BLaER1 (cell line): ENCODE measurements around the gene GPR171.
"Not testable (repeated sequence)": the region's sequence is repeated elsewhere in the genome, so short reads cannot be mapped to it uniquely, and the experiment has no call there.

ENCODE experiments used
- H3K27ac ChIP-seq: shearing (Covaris generic); formaldehyde crosslinking; 2 replicates; pipeline ENCODE4 v1.8.1; 2022
- H3K27me3 ChIP-seq: shearing (Covaris generic); formaldehyde crosslinking; 2 replicates; pipeline ENCODE4 v1.8.1; 2022
- H3K36me3 ChIP-seq: shearing (Covaris generic); formaldehyde crosslinking; 2 replicates; pipeline ENCODE4 v1.8.1; 2022
- H3K4me1 ChIP-seq: shearing (Covaris generic); formaldehyde crosslinking; 2 replicates; pipeline ENCODE4 v1.8.1; 2022
- H3K4me2 ChIP-seq: shearing (Covaris generic); formaldehyde crosslinking; 2 replicates; pipeline ENCODE4 v1.8.1; 2022
- H3K4me3 ChIP-seq: shearing (Covaris generic); formaldehyde crosslinking; 2 replicates; pipeline ENCODE4 v1.8.1; 2022
- H3K9ac ChIP-seq: shearing (Covaris generic); formaldehyde crosslinking; 2 replicates; pipeline ENCODE4 v1.8.1; 2022
- H3K9me3 ChIP-seq: shearing (Covaris generic); formaldehyde crosslinking; 2 replicates; pipeline ENCODE4 v1.8.1; 2022
- H4K20me1 ChIP-seq: shearing (Covaris generic); formaldehyde crosslinking; 2 replicates; pipeline ENCODE4 v1.8.1; 2022
- Cebpa-rat ChIP-seq: shearing (Covaris generic); IDR thresholded peaks from 2 replicates; pipeline ENCODE4 v1.8.1; 2022

Gene GPR171, protein sequence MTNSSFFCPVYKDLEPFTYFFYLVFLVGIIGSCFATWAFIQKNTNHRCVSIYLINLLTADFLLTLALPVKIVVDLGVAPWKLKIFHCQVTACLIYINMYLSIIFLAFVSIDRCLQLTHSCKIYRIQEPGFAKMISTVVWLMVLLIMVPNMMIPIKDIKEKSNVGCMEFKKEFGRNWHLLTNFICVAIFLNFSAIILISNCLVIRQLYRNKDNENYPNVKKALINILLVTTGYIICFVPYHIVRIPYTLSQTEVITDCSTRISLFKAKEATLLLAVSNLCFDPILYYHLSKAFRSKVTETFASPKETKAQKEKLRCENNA

DNA sequence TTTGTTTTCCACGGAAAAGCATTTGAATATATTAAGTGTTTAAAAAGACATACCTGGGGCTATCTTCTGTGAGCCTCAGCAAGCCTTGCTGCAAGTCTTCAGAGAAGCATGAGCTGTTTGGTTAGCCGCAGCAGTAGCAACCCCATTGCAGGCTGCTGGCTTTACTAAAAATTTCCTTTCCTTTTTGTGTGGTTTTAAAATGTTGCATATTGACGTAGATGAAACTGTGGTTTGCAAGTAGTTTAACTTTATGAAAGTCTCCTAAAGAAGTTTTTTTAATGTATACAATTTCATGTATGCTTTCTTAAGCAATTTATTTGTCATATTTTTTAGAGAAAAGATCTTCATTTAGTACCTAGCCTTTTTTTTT, at the start of gene GPR171:
GPR171 (minus strand) TSS at position 166 of the 370 bp plus-strand sequence. CDS start 3,830 bp downstream, outside the sequence.
- no peak for TF ChIP-seq Cebpa-rat
- H3K4me1 ChIP-seq = peaks cover 10% of the 10 kb centered on the region
- H3K9me3 ChIP-seq = no peaks in the 10 kb centered on the region
- no peaks in the 10 kb centered on the region for H4K20me1 ChIP-seq
- no peak within 1 kb of the TSS for H3K4me3 ChIP-seq
- peaks cover 3% of the 10 kb centered on the region; the same call in 1 of the 2 replicates for H3K36me3 ChIP-seq
- H3K4me2 ChIP-seq = peak within 1 kb of the TSS; percentile 25
- H3K27me3 ChIP-seq = no peaks in the 10 kb centered on the region
- no peak within 1 kb of the TSS for H3K27ac ChIP-seq
- H3K9ac ChIP-seq = no peak within 1 kb of the TSS

DNA sequence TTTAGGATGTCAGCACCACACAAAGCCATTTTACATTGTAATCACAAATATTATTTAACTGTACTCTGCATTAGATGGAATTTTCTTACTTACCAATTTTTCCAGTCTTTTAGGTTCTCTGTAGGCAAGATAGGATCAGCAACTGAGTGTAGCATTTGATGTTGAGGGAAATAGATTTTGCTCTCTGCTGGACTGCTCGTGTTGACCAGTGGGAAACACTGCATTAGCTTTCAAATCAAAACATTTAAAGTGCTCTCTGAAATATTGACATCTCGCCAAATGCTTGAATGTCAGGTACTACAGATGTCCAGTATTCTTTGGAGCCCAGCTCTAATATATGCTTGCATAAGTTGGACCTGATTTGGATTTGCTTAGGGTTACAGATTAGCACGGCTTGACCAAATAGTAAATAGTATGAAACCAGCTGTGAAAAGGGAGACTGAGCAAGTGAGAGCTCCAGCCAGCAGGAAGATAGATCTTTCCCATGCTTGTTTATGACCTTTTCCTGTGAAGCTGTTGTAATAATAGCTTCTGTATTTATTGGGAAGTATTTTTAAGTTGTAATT, 45.8 kb upstream of the GPR171 start:
- no peaks in the 10 kb centered on the region for H3K4me1 ChIP-seq
- no peaks in the 10 kb centered on the region for H3K27me3 ChIP-seq
- H3K9ac ChIP-seq = no peak overlapping the region
- H4K20me1 ChIP-seq = no peaks in the 10 kb centered on the region
- no peak overlapping the region for H3K4me2 ChIP-seq
- TF ChIP-seq Cebpa-rat = no peak
- H3K4me3 ChIP-seq = no peak overlapping the region
- H3K36me3 ChIP-seq = no peaks in the 10 kb centered on the region
- H3K9me3 ChIP-seq = no peaks in the 10 kb centered on the region
- H3K27ac ChIP-seq = no peak overlapping the region

DNA sequence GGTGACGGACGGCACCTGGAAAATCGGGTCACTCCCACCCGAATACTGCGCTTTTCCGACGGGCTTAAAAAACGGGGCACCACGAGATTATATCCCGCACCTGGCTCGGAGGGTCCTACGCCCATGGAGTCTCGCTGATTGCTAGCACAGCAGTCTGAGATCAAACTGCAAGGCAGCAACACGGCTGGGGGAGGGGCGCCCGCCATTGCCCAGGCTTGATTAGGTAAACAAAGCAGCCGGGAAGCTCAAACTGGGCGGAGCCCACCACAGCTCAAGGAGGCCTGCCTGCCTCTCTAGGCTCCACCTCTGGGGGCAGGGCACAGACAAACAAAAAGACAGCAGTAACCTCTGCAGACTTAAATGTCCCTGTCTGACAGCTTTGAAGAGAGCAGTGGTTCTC, 39.0 kb upstream of the GPR171 start:
- not testable (repeated sequence) for H3K4me1 ChIP-seq, H3K9ac ChIP-seq

DNA sequence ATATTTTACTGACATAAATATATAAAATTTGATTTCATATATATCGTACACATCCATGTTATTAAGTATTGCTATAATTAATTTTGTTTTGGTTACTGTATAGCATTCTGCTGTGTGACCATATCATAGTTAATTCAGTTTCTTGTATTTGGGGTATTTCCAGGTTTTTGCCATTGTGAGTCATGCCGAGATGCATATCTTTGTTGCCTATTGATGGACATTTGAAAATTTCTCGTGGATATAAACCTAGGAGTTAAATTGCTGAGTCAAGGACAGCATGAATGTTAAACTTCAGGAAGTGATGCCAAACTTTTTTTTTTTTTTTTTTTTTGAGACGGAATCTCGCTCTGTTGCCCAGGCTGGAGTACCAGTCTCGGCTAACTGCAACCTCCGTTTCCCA, 33.7 kb upstream of the GPR171 start:
- Histone ChIP-seq H3K9ac (no peak overlapping the region), H3K9me3 (no peaks in the 10 kb centered on the region), H3K27ac (no peak overlapping the region), H4K20me1 (no peaks in the 10 kb centered on the region), H3K4me2 (no peak overlapping the region), H3K4me1 (no peaks in the 10 kb centered on the region), H3K4me3 (no peak overlapping the region), H3K27me3 (no peaks in the 10 kb centered on the region), H3K36me3 (no peaks in the 10 kb centered on the region)
- TF ChIP-seq Cebpa-rat = no peak

More for the DNA sequence above, 39.0 kb upstream of the GPR171 start:
- H3K4me3 ChIP-seq, H3K27ac ChIP-seq, H3K9me3 ChIP-seq, H4K20me1 ChIP-seq, H3K36me3 ChIP-seq, H3K4me2 ChIP-seq, H3K27me3 ChIP-seq: not testable (repeated sequence)

DNA sequence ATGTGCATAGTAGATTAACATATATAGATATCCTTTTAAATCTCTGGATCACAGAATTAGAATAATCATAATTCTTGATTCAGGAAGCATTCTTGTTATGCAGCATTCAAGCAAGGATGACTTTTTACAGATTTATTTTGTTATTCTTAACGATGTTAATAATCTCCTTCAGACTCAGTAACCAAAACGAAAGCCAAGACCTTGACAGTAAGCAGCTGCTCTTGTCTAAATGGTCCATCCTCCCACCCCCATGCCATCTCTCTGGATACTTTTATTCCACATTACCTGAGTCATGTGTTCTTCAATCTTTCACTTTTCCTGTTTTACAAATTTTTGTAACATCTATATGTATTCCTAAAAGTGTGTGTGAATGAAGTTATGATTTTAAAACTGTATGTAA, 33.3 kb upstream of the GPR171 start:
- H4K20me1 ChIP-seq = no peaks in the 10 kb centered on the region
- no peaks in the 10 kb centered on the region for H3K9me3 ChIP-seq
- H3K9ac ChIP-seq = no peak overlapping the region
- no peak overlapping the region for H3K4me2 ChIP-seq
- H3K36me3 ChIP-seq = no peaks in the 10 kb centered on the region
- H3K4me1 ChIP-seq = no peaks in the 10 kb centered on the region
- H3K27me3 ChIP-seq = no peaks in the 10 kb centered on the region
- no peak for TF ChIP-seq Cebpa-rat
- no peak overlapping the region for H3K27ac ChIP-seq
- H3K4me3 ChIP-seq = no peak overlapping the region

DNA sequence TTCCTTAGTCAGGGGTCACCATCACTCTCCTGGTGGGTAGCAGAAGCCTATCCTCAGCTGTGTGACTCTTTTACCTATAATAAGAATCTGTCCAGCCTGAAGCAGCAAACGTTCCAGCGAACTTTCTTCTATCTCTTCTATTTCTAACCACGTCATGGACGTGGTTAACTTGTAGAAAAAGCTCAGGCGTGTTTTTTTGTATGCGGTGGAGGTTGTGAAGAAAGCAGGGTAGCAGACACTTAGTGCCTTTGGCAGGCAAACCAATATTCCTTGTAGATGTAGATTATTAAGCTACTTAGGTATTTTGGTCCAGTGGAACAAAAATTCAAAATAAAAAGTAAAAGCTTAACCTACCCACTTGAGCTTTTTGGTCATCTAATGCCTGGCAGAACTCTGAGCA, 31.8 kb upstream of the GPR171 start:
- Histone ChIP-seq H3K9ac (no peak overlapping the region), H3K4me1 (peaks cover 14% of the 10 kb centered on the region), H3K4me3 (no peak overlapping the region), H3K36me3 (no peaks in the 10 kb centered on the region), H3K27ac (no peak overlapping the region), H3K9me3 (no peaks in the 10 kb centered on the region), H4K20me1 (no peaks in the 10 kb centered on the region), H3K27me3 (no peaks in the 10 kb centered on the region), H3K4me2 (no peak overlapping the region)
- TF ChIP-seq Cebpa-rat = no peak

DNA sequence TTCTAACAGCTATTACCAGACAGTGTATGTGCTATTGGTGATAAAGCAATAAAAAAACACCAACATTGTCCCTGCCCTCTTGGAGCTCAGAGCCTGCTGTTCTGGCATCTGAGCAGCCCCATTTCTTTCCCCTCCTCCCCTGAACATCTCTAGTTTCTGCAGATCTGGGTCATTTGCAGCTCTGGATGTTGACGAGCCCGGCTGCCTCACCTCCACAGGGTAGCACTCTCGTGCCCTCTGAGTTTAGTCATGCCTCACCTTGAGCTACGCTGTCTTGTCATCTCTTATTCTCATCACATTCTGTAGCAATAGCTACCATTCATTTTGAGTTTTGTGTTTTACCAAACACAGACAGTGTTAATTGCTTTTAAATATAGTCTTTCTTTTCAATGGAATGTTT, 30.0 kb upstream of the GPR171 start:
- H3K9me3 ChIP-seq = no peaks in the 10 kb centered on the region
- no peaks in the 10 kb centered on the region for H4K20me1 ChIP-seq
- no peaks in the 10 kb centered on the region for H3K27me3 ChIP-seq
- no peak overlapping the region for H3K4me2 ChIP-seq
- H3K36me3 ChIP-seq = no peaks in the 10 kb centered on the region
- no peak overlapping the region for H3K9ac ChIP-seq
- H3K4me3 ChIP-seq = no peak overlapping the region
- peaks cover 28% of the 10 kb centered on the region for H3K4me1 ChIP-seq
- no peak for TF ChIP-seq Cebpa-rat
- no peak overlapping the region for H3K27ac ChIP-seq

DNA sequence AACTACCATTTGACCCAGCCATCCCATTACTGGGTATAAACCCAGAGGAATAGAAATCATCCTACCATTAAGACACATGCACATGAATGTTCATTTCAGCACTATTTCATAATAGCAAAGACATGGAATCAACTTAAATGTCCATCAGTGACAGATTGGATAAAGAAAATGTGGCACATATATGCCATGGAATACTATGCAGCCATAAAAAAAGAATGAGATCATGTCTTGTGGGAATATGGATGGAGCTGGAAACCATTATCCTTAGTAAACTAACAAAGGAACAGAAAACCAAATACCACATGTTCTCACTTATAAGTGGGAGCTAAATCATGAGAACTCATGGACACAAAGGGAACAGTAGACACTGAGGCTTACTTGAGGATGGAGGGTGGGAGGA, 29.4 kb upstream of the GPR171 start:
- not testable (repeated sequence) for H3K9ac ChIP-seq, H3K27me3 ChIP-seq, H4K20me1 ChIP-seq, H3K4me2 ChIP-seq, H3K4me3 ChIP-seq, H3K27ac ChIP-seq, H3K9me3 ChIP-seq, H3K36me3 ChIP-seq
- peaks cover 34% of the 10 kb centered on the region for H3K4me1 ChIP-seq

DNA sequence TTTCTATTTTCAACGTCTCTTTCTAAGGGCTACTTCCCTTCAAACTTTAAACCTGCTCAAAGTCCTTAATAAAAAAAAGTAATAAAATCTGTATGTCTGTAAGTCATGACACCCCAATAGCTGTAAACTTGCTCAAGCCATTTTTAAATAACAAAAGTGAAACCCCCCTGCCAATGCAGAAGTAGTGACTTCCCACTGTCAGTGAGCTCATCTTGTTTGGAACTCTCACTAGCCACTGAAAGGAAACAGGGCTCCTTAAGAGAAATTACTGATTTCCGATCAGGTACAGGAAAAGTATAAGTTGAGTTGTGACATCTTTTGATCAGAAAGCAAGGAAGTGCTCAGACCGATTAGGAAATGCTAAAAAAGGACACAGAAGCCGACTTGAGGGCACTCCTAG, 27.6 kb upstream of the GPR171 start:
- Histone ChIP-seq H3K9ac (no peak overlapping the region), H3K9me3 (no peaks in the 10 kb centered on the region), H3K27me3 (no peaks in the 10 kb centered on the region), H3K4me1 (peaks cover 50% of the 10 kb centered on the region), H3K4me3 (no peak overlapping the region), H3K36me3 (no peaks in the 10 kb centered on the region), H3K4me2 (peak overlapping the region; percentile 53), H4K20me1 (no peaks in the 10 kb centered on the region), H3K27ac (no peak overlapping the region)
- TF ChIP-seq Cebpa-rat = no peak

DNA sequence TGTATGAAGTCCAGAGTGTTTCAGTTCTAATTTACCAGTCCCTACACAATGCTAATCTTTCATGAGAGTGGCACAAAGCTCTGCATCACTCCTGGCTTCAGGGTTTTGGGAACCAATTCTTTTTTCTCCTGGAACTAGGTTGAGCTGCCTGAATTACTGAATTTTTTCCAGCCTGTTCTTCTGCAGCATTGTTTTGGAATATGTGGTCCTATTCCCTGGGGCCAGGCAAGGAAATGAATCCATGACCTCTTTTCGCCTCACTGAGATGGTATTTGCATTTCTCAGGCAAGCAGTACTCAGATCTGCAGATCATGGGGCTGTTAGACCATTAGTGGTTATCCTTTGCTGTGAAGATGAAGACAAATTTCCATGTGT, 25.6 kb upstream of the GPR171 start:
- no peaks in the 10 kb centered on the region for H4K20me1 ChIP-seq
- 0 out of 2 replicates have a peak overlapping the region, but pooled peaks have one; percentile 42 for H3K9ac ChIP-seq
- H3K27me3 ChIP-seq = no peaks in the 10 kb centered on the region
- H3K4me2 ChIP-seq = peak overlapping the region; percentile 42
- no peak for TF ChIP-seq Cebpa-rat
- H3K9me3 ChIP-seq = no peaks in the 10 kb centered on the region
- H3K4me1 ChIP-seq = peaks cover 50% of the 10 kb centered on the region
- H3K27ac ChIP-seq = 0 out of 2 replicates have a peak overlapping the region, but pooled peaks have one; percentile 15
- no peak overlapping the region for H3K4me3 ChIP-seq
- no peaks in the 10 kb centered on the region for H3K36me3 ChIP-seq
